Fibroblast of mammary gland (primary cell): ENCODE data around the gene GLYR1.

Experiments
- DNase-seq: peaks from one replicate; pipeline ENCODE4 v3.0.0-alpha.2; 2010; ENCODE audit warnings: low read depth
- H3K4me3 ChIP-seq: 2 replicates; pipeline ENCODE4 v1.5.1; 2011; ENCODE audit warnings: low read depth, mild to moderate bottlenecking, low read length, moderate library complexity; ENCODE audit not compliant: control insufficient read depth
- TF ChIP-seq, protein P1 (sequence below): conservative IDR thresholded peaks from 2 replicates; pipeline ENCODE4 v1.5.1; 2011; ENCODE audit warnings: low read depth, low read length, inconsistent platforms; ENCODE audit not compliant: control insufficient read depth, insufficient read depth

Gene GLYR1

DNA sequence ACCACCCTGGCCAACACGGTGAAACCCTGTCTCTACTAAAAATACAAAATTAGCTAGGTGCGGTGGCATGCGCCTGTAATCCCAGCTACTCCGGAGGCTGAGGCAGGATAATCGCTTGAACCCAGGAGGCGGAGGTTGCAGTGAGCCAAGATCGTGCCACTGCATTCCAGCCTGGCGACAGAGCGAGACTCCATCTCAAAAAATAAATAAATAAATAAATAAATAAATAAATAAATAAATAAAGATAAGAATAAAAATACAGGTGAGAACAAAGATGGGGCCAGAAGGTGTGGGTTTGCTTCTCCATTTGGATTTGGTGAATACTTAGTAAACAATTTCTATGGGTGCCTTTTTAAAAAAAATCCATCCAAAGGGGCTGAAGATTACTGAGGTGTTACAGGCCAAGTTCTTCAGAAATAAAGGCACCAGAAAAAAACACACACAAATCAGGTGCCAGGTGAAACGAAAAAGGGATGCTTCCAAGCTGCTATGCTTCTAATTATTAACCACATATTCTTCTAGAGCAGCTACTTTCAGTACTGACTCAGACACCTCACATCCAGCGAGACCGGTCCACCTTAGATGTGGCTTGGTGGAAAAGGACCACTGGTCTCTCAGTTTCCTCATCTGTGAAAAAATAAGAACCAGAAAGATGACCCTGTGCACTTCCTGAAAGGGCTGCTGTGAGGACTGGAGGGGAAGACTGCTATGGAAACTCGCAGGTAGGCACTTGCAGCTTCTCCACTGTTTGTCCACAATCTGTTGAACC is 9.2 kb downstream of the GLYR1 start:
- DNase-seq, result no peak
- H3K4me3 ChIP-seq, result no peak overlapping the region
- TF ChIP-seq, protein P1, sequence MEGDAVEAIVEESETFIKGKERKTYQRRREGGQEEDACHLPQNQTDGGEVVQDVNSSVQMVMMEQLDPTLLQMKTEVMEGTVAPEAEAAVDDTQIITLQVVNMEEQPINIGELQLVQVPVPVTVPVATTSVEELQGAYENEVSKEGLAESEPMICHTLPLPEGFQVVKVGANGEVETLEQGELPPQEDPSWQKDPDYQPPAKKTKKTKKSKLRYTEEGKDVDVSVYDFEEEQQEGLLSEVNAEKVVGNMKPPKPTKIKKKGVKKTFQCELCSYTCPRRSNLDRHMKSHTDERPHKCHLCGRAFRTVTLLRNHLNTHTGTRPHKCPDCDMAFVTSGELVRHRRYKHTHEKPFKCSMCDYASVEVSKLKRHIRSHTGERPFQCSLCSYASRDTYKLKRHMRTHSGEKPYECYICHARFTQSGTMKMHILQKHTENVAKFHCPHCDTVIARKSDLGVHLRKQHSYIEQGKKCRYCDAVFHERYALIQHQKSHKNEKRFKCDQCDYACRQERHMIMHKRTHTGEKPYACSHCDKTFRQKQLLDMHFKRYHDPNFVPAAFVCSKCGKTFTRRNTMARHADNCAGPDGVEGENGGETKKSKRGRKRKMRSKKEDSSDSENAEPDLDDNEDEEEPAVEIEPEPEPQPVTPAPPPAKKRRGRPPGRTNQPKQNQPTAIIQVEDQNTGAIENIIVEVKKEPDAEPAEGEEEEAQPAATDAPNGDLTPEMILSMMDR, result no peak

DNA sequence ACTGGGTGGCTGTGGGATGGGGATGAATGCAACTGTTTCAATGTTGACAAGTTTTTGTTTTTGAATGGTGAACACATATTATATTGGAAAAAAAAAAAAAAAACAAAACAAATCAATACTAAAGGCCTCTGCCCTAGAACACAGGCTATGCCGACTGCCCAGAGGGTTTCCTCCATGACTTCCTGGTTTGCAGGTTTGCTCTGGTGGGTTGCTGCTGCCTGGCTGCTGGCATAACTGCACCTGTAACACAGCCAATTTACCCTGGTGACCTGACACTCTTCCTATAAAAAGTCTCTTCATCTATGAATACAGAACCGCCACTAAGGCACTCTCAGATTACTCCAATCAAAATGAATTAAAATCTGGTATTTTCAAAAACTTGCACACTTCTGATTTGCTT is 10.4 kb downstream of the GLYR1 start:
- TF ChIP-seq, protein P1, result no peak
- H3K4me3 ChIP-seq, result no peak overlapping the region
- DNase-seq, result no peak

DNA sequence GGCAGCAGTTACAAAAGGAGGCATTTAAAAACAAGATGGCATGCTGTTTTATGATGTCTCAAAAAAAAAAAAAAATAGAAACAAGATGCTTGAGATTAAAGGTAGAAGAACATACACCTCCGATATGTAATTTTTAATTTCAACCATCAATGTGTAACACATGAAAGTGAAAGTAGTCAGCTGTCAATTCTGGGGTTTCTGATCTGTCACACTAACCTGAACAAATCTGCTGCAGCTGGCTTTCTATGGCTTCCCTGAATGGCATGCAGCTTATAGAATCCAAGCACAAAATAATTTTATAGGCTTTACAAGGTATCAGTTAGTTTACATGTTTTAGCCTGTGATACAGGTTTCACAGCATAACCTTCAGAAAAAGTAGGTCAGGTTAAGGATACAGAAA is 13.5 kb downstream of the GLYR1 start:
- DNase-seq, result no peak
- no peak overlapping the region for H3K4me3 ChIP-seq

DNA sequence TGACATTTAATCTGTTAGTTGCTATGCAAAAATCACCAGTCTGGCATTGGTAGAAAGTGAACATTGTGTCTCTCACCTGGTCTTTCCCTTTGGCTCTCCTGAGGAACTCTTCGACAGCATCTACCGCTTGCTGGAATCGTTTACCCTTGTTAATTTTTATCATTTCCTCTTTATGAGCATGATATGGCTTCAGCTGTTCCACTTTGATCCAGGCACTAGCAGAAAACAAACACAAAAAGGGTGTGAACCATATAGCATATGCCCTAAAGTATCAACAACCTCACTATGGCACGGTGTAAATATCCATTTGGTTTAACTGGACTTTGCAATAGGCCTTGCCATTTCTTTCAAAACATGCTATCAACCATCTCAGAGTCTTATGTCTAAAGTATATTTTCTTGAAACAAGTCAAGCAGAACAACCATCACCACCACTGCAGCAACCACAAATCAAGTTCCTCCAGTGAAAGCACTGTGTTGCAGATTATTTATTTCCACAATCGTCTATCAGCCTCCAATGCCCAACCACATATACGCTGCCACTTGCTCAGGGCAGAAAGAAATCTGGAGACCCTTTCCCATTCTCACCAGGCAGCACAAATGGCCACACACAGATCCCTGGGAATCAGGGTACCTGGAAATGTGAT is 14.3 kb downstream of the GLYR1 start:
- TF ChIP-seq, protein P1, result no peak
- no peak for DNase-seq
- H3K4me3 ChIP-seq, result no peak overlapping the region

More for the DNA sequence above, 13.5 kb downstream of the GLYR1 start:
- TF ChIP-seq, protein P1, result no peak

DNA sequence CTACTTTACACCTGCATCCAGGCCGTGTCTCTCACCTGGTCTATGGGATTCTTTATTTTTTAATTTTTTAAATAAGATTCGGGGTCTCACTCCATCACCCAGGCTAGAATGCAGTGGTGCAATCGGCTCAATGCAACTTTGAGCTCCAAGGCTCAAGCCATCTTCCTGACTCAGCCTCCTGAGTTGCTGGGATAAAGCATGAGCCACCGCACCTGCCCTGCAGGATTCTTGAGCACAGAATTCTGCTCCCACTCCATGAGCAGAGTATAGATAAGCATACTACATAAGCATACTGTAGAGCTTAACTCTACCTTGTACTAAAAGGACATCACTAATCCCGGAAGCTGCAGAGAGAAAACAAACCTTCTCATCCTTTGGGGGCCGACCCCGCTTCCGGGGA is 15.5 kb downstream of the GLYR1 start:
- H3K4me3 ChIP-seq, result no peak overlapping the region
- TF ChIP-seq, protein P1, result no peak
- no peak for DNase-seq

DNA sequence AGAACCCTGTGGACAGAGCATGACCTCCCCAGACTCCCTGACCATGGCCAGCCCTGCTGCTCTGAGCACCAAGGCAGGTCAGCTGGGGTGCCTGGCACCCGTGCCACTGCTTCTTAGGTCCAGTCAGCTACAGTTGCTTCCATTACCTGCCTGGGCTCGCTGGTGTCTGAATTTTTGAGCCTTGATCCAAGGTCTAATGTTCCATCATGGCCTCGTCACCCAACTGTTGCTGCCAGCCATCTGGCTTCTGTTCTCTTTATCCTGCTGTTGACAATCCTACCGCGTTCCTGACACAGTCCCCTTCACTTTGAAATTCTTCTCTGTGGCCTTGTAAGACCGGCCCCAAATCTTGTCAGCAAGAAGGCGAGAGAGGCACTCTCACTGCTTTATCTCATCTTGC is 16.7 kb downstream of the GLYR1 start:
- H3K4me3 ChIP-seq, result no peak overlapping the region
- DNase-seq, result no peak
- TF ChIP-seq, protein P1, result no peak
